ENCODE measurements around the gene GNB1. TPM values are rescaled to one million over a fixed set of nuclear protein-coding genes. Genes with fewer than 3 reads are reported as not detected.

GNB1 gene
- total RNA-seq, 6 donors from 2014 or later: 126 to 386 (median 173) TPM

- Histone ChIP-seq H3K9me3 (no peaks in the 10 kb centered on the region), H3K27ac (no peak overlapping the region), H3K36me3 (peaks cover 0 to 34% (median 8%) of the 10 kb centered on the region in 4 donors), H3K4me3 (no peak overlapping the region), H3K27me3 (no peaks in the 10 kb centered on the region), H3K4me1 (peaks cover 33 to 50% (median 43%) of the 10 kb centered on the region in 4 donors)
- no peak for TF ChIP-seq EP300 (IDR thresholded peaks at IDR 0.05)
- TF ChIP-seq POLR2A (IDR thresholded peaks at IDR 0.05): no peak
- no peak for TF ChIP-seq CTCF (IDR thresholded peaks at IDR 0.05)
- WGBS, 2 donors: 94% methylated on average over 10 of the region's 10 CpGs
- no peak for ATAC-seq (ENCODE audit: low FRiP score in 2 of 2)
- no peak for DNase-seq
These were observed 51.4 kb downstream of the GNB1 start for GRCh38 chr1:1839311-1839965.

- WGBS, 2 donors: 96 to 97% methylated on average over 8 of the region's 8 CpGs
- DNase-seq: no peak
These were observed 54.8 kb downstream of the GNB1 start for GRCh38 chr1:1836119-1836518.

GRCh38 chr1:1835546-1835945 lies 55.3 kb downstream of the GNB1 start:
- no peak for ATAC-seq (ENCODE audit: low FRiP score in 2 of 2)
- Histone ChIP-seq H3K36me3 (peaks cover 0 to 56% (median 20%) of the 10 kb centered on the region in 4 donors), H3K27ac (no peak overlapping the region), H3K9me3 (no peaks in the 10 kb centered on the region), H3K4me1 (peaks cover 18 to 30% (median 20%) of the 10 kb centered on the region in 4 donors), H3K27me3 (no peaks in the 10 kb centered on the region), H3K4me3 (no peak overlapping the region)
- 89 to 91% methylated on average over 3 of the region's 3 CpGs for WGBS, 2 donors
- DNase-seq: no peak
- TF ChIP-seq POLR2A (IDR thresholded peaks at IDR 0.05) (no peak), POLR2AphosphoS5 (IDR thresholded peaks at IDR 0.05) (no peak), CTCF (IDR thresholded peaks at IDR 0.05) (no peak)

More at GRCh38 chr1:1836119-1836518, 54.8 kb downstream of the GNB1 start:
- TF ChIP-seq EP300 (IDR thresholded peaks at IDR 0.05): no peak
- TF ChIP-seq CTCF (IDR thresholded peaks at IDR 0.05): no peak
- no peak for TF ChIP-seq POLR2A (IDR thresholded peaks at IDR 0.05)
- no peak for TF ChIP-seq POLR2AphosphoS5 (IDR thresholded peaks at IDR 0.05)
- ATAC-seq (ENCODE audit: low FRiP score in 2 of 2): no peak
- Histone ChIP-seq H3K27me3 (no peaks in the 10 kb centered on the region), H3K4me1 (peaks cover 24 to 36% (median 26%) of the 10 kb centered on the region in 4 donors), H3K27ac (no peak overlapping the region), H3K4me3 (no peak overlapping the region), H3K9me3 (no peaks in the 10 kb centered on the region), H3K36me3 (peaks cover 0 to 53% (median 17%) of the 10 kb centered on the region in 4 donors)

GRCh38 chr1:1833916-1834325 lies 57.0 kb downstream of the GNB1 start:
- Histone ChIP-seq H3K4me3 (no peak overlapping the region), H3K27me3 (no peaks in the 10 kb centered on the region), H3K4me1 (peaks cover 6 to 24% (median 12%) of the 10 kb centered on the region in 4 donors), H3K36me3 (peaks cover 0 to 59% (median 20%) of the 10 kb centered on the region in 4 donors), H3K27ac (no peak overlapping the region), H3K9me3 (no peaks in the 10 kb centered on the region)
- WGBS, 2 donors: 48 to 62% methylated on average over 6 of the region's 6 CpGs
- no peak for DNase-seq
- ATAC-seq (ENCODE audit: low FRiP score in 2 of 2): peak in 1 of 2 donors; percentile 21
- TF ChIP-seq CTCF (IDR thresholded peaks at IDR 0.05) (no peak), EP300 (IDR thresholded peaks at IDR 0.05) (no peak), POLR2A (IDR thresholded peaks at IDR 0.05) (no peak), POLR2AphosphoS5 (IDR thresholded peaks at IDR 0.05) (no peak)

GRCh38 chr1:1833456-1833855 lies 57.4 kb downstream of the GNB1 start:
- H3K9me3 ChIP-seq: no peaks in the 10 kb centered on the region
- DNase-seq (no peak), ATAC-seq (ENCODE audit: low FRiP score in 2 of 2) (no peak)
- H3K27ac ChIP-seq: no peak overlapping the region
- TF ChIP-seq CTCF (IDR thresholded peaks at IDR 0.05) (no peak), POLR2AphosphoS5 (IDR thresholded peaks at IDR 0.05) (no peak), POLR2A (IDR thresholded peaks at IDR 0.05) (no peak), EP300 (IDR thresholded peaks at IDR 0.05) (no peak)
- H3K4me3 ChIP-seq: no peak overlapping the region
- 83 to 91% methylated on average over 10 of the region's 10 CpGs for WGBS, 2 donors
- peaks cover 0 to 59% (median 20%) of the 10 kb centered on the region in 4 donors for H3K36me3 ChIP-seq
- peaks cover 6 to 26% (median 12%) of the 10 kb centered on the region in 4 donors for H3K4me1 ChIP-seq
- no peaks in the 10 kb centered on the region for H3K27me3 ChIP-seq

Measured in upper lobe of left lung (tissue), 6 donors.